Stimulated activated CD4-positive, alpha-beta T cell treated with anti-CD3 and anti-CD28 coated beads, Interleukin-12 subunit alpha, Interleukin-12 subunit beta, amount 100 ng/mL, for 24 hours (primary cell): ENCODE measurements around the gene OR14J1.
"Not testable (repeated sequence)": the region's sequence is repeated elsewhere in the genome, so short reads cannot be mapped to it uniquely, and the experiment has no call there.

ENCODE experiments used
- DNase-seq, 2 experiments: peaks; one replicate each; pipeline ENCODE4 v3.0.0-alpha.2; 2020; ENCODE audit warnings: low read depth in 2 of 2

OR14J1 gene

DNA sequence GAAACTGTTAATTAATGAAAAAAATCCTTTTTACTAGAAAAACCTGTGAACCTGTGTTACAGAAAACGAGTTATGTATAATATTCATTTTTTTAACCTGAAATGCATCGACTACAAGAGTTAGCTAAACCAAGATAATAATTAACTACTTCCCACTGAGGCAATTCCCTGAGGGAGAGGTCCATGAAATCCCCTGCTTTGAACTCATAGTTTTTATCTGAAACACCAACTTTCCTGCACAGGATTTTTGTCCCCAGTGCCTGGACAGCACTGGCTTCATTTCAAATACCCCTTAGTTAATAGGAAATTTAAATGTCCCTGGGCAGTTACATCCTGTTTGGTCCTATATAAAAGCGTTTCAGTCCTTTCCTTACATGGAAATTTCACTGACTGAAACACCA, at the start of gene OR14J1:
OR14J1 (plus strand) TSS at position 386 of the 400 bp plus-strand sequence. CDS start 4,989 bp downstream, outside the sequence.
- no peak for DNase-seq

DNA sequence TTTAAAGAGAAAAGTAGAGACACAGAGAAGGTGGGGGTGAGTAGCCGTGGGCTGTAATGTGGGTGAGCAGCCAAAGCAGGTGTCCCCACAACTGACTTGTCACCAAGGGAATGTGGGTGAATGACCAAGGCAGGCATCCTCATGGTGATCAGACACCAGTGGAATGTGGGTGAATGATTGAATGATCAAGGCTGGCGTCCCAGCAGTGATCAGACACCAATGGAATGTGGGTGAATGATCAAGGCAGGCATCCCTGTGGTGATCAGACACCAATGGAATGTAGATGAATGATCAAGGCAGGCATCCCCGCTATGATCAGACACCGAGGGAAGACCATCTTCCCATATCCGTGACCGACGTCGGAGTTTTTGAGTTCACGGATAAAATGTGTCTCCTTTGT, 49.8 kb upstream of the OR14J1 start:
- DNase-seq: no peak

DNA sequence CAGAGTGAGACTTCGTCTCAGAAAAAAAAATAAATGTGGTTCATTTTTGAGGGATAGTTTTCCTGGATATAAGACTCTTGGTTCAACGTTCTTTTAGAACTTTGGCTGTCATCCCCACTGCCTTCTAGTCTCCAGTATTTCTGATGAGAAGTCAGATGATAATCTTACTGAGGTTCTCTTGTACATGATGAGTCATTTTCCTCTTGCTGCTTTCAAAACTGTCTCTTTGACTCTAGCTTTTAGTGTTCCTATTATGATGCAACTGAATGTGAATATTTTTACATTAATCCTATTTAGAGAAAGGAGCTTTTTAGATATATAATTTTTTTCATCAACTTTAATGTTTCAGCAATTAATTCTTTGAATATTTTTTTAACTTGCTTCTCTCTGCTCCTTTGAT, 46.0 kb upstream of the OR14J1 start:
- DNase-seq: no peak

GRCh38 chr6:29259721-29260120, 41.8 kb upstream of the OR14J1 start:
- no peak for DNase-seq

- no peak for DNase-seq
These were observed 38.5 kb upstream of the OR14J1 start for GRCh38 chr6:29263001-29263400.

DNA sequence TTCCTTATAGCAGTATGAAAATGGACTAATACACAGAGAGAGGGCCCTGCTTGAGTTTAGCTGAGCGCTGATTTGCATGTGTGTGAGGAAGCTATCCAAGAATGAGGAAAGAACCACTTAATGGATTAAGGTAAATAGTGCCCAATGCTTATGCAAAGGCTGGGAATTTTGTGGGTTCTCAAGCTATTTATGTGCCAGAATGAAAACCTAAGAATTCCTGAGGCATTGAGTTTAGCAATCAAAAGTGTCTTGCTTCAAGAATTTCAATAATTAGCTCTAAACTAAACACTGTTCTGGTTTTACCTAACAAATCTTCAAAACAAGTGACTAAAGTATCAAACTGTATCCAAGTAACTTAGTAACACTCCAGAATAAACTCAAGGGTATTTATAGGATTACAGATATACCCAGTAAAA, 7.0 kb upstream of the OR14J1 start:
- DNase-seq: no peak

- no peak for DNase-seq
These were observed 6.3 kb upstream of the OR14J1 start for GRCh38 chr6:29295181-29295585.

- DNase-seq: no peak
These were observed 5.9 kb upstream of the OR14J1 start for GRCh38 chr6:29295623-29296022.

DNA sequence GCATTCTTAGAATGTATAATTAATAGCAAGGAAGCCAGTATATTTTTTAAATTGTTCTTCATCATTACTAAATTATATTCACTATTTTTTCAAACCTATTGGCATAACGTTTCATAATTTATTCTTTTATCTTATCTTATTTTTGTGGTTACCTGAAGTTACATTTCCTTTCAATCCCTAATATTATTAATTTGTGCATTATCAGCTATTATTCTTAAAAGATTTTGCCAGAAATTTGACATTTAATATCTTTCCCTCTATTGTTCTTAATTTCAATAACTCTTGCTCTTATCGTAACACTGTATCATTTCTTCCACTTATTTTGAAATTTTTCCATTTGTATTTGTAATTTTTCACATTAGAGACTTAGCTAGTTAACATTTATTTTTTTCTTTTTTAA, 18.4 kb downstream of the OR14J1 start:
- DNase-seq: no peak

- DNase-seq: not testable (repeated sequence)
These were observed 21.8 kb downstream of the OR14J1 start for GRCh38 chr6:29323332-29323731.

- no peak for DNase-seq
These were observed 24.3 kb downstream of the OR14J1 start for GRCh38 chr6:29325777-29326176.

DNA sequence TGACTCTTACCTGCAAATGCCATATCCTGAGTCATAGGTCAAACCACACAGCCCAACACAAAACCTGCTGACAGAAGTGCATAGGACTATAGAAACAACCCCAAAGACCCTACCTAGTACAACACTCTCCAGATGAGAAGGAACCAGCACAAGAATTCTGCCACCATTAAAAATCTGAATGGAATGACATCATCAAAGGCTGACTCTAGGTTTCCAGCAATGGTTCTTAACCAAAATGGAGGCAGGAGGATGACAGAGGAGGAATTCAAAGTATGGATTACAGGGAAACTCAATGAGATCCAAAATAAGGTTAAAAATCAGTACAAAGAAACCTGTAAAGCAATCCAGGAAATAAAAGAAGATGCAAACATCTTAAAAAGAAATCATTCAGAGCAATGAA, 31.2 kb downstream of the OR14J1 start:
- DNase-seq: no peak

DNA sequence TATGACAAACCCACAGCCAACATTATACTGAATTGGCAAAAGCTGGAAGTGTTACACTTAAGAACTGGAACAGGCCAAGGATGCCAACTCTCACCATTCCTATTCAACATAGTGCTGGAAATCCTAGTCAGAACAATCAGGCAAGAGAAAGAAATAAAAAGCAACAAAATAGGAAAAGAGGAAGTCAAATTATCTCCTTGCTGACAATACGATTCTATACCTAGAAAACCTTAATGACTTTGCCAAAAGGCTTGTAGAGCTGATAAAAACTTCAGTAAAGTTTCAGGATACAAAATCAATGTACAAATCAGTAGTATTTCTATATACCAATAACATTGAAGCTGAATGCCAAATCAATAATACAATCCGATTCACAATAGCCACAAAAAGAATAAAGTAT, 34.8 kb downstream of the OR14J1 start:
- DNase-seq: no peak

DNA sequence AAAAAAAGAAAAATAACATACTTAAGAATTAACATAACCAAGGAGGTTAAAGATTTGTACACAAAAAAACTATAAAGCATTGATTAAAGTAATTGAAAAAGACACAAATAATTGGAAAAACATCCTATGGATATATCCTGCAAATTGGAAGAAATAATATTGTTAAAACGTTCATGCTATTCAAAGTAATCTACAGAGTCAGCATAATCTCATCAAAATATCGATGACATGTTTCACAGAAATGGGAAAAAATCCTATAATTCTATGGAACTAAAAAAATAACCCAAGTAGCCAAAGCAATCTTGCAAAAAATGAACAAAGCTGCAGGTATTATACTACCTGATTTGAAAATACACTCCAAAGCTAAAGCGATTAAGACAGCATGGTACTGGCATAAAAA, 43.9 kb downstream of the OR14J1 start:
- no peak for DNase-seq

- DNase-seq: not testable (repeated sequence)
These were observed 47.8 kb downstream of the OR14J1 start for GRCh38 chr6:29349348-29349747.

DNA sequence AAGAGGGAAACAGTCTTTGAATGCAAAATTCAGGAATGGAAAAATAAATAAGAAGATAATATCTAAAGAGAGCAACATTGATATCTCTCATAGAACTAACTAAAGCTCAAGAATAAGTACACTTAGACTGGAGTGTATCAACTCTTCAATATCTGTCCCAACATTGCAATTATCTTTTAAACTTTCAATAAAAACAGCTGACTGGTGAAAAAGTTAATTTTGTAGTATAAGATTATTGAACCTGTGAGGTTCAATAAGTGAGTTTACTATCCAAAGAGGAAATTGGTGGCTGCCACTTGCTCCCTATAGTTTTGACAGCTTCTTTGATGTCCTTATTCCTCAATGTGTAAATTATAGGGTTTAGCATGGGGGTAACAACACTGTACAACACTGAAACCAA, 53.5 kb downstream of the OR14J1 start:
- DNase-seq: no peak

DNA sequence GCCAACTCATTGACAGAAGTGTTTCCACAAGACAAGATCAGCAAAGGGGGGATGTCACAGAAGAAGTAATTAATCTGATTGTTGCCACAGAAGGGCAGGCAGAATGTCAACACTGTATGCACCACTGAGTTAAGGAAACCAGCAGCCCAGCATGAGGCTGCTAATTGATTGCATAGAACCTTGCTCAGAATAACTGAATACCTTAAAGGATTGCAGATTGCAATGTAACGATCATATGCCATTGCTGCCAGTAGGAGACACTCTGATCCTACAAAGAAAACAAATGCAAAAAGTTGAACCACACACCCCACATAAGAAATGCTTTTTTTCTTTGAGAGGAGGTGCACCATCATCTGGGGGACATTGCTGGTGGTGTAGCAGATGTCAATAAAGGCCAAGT, 54.1 kb downstream of the OR14J1 start:
- no peak for DNase-seq
